Measurements from ENCODE around the gene IGFBP5. TPM values are rescaled to one million over a fixed set of nuclear protein-coding genes. Genes with fewer than 3 reads are reported as not detected.

Gene IGFBP5
- total and polyA plus RNA-seq, 9 of the 15 experiments (the other 6 are each of a cell fraction or from before 2014, with no cell fraction given) = 0.01 to 1.9 (median 0.03) TPM; not detected in 6

- TF ChIP-seq ZBTB33 (CRISPR knock-in tag; IDR thresholded peaks at IDR 0.05) (no peak), ELF2 (CRISPR knock-in tag; IDR thresholded peaks at IDR 0.05) (no peak)
These were observed 14.3 kb downstream of the IGFBP5 start (continued) for GRCh38 chr2:216680951-216681629.

GRCh38 chr2:216679658-216680024, 15.7 kb downstream of the IGFBP5 start:
- Histone ChIP-seq H3K9ac (ENCODE audit: insufficient read depth in 1 of 2, low read depth in 2 of 2, low read length in 2 of 2) (no peak overlapping the region), H3K79me2 (ENCODE audit: control insufficient read depth, insufficient read depth, low read length) (no peaks in the 10 kb centered on the region), H3K9me3 (replicated peaks; ENCODE audit: control insufficient read depth, insufficient read depth, low read depth, low read length) (no peaks in the 10 kb centered on the region), H3K4me2 (ENCODE audit: insufficient read depth, low read length) (no peak overlapping the region), H3K27me3 (ENCODE audit: control insufficient read depth in 2 of 2, insufficient read depth in 2 of 2, low read length in 2 of 2) (peaks cover 0 to 14% of the 10 kb centered on the region in 2 experiments; a peak in 2 of 5 replicates), H3K36me3 (ENCODE audit: control insufficient read depth, insufficient read depth, low read length) (no peaks in the 10 kb centered on the region), H2AFZ (ENCODE audit: low read depth, low read length) (no peak overlapping the region), H3K27ac (ENCODE audit: extremely low read depth, low read depth, low read length) (no peak overlapping the region), H3K4me1 (replicated peaks in 1 of 2; ENCODE audit: control insufficient read depth in 2 of 2, insufficient read depth in 2 of 2, low read length in 2 of 2) (peaks cover 17% of the 10 kb centered on the region in 2 experiments), H3K9me1 (ENCODE audit: control insufficient read depth, insufficient read depth, low read length) (no peaks in the 10 kb centered on the region), H3K4me3 (no peak overlapping the region), H4K20me1 (replicated peaks; ENCODE audit: control insufficient read depth, insufficient read depth, low read length) (no peaks in the 10 kb centered on the region)
- 0 out of 3 replicates have a peak, but pooled peaks have one; percentile 16 for ATAC-seq
- CTCF ChIA-PET (ENCODE audit: low intra/inter-chr PET ratio) = interaction anchor here (0.5 kb wide), 1 partner anchor 23 kb away, joined by 3 read pairs; no protein-coding TSS in a partner anchor
- intact Hi-C loops (cut with micrococcal nuclease) (loop anchor here (5.0 kb wide), 3 partner anchors 488 to 1033 kb away; no protein-coding TSS in a partner anchor), in situ Hi-C loops (cut with MboI) (loop anchor here (5.0 to 25.0 kb wide), 3 partner anchors 488 to 1033 kb away; no protein-coding TSS in a partner anchor)
- FAIRE-seq = no peak
- no peak for DNase-seq (ENCODE audit: extremely low read depth in 1 of 4, low spot score in 3 of 4)
- POLR2A ChIA-PET = no interaction called here
- WGBS (ENCODE audit: insufficient coverage, low coverage, missing lambda C conversion rate) = 61% methylated on average over 5 of the region's 14 CpGs
- BruUV-seq (replicated peaks) = no TSS peak
- no peak for TF ChIP-seq ZFP91 (CRISPR knock-in tag; IDR thresholded peaks at IDR 0.05)
- no peak for TF ChIP-seq ZNF407 (IDR thresholded peaks at IDR 0.05; ENCODE audit: low read depth)
- TF ChIP-seq ZNF239 (CRISPR knock-in tag; IDR thresholded peaks at IDR 0.05) = no peak
- TF ChIP-seq NCOR1 (IDR thresholded peaks at IDR 0.05) = no peak

All from K562 (cell line).